AG09319 (cell line): ENCODE results near the gene KCNJ6.

Source experiments
- DNase-seq: peaks from one replicate; pipeline ENCODE4 v3.0.0-alpha.2; 2010; ENCODE audit warnings: low read depth; ENCODE audit errors: extremely low read depth
- CTCF ChIP-seq: IDR thresholded peaks from 2 replicates; pipeline ENCODE4 v1.5.1; 2011; ENCODE audit warnings: low read depth, mild to moderate bottlenecking, inconsistent platforms, low read length, moderate library complexity

Gene KCNJ6

GRCh38 chr21:37695111-37695510 is 221.1 kb downstream of the KCNJ6 start:
- TF ChIP-seq CTCF, result no peak
- DNase-seq, result no peak

DNA sequence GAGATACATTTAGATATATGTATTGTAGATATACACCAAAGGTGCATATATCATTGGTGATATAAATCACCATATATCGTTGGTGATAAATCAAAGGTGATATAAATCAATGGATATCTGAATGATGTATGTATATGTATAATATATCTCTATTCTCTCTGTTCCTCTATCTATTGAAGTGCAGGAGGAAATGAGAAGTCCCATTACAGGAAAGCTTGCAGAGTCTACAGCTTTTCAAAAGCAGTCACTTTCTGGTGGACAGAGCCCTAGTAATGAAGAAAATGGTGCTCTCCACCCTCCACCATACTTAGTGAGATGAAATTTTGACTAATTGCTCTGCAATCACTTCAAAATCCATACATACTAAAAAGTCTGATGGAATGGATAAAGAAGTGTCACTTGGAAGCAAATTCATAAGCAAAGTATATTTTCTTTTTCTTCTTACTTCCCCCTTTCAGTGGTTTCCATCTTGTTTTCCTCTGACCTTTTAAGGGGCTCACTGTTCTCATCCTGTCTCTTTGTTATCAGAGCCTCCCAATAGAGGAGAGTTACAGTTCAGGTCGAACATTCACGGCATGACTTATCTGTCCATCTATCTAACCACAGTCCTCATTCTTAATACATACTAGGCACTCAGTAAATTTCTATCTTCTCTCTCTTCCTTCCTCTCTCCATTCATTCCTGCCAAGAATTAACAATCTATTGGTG is 227.2 kb downstream of the KCNJ6 start:
- no peak for TF ChIP-seq CTCF
- DNase-seq, result no peak

- no peak for DNase-seq
- no peak for TF ChIP-seq CTCF
Observed at GRCh38 chr21:37686991-37687810, 229.1 kb downstream of the KCNJ6 start.

GRCh38 chr21:37684547-37684946 is 231.7 kb downstream of the KCNJ6 start:
- no peak for TF ChIP-seq CTCF
- DNase-seq, result no peak

- TF ChIP-seq CTCF, result no peak
- DNase-seq, result no peak
Observed at GRCh38 chr21:37684115-37684493, 232.2 kb downstream of the KCNJ6 start.

DNA sequence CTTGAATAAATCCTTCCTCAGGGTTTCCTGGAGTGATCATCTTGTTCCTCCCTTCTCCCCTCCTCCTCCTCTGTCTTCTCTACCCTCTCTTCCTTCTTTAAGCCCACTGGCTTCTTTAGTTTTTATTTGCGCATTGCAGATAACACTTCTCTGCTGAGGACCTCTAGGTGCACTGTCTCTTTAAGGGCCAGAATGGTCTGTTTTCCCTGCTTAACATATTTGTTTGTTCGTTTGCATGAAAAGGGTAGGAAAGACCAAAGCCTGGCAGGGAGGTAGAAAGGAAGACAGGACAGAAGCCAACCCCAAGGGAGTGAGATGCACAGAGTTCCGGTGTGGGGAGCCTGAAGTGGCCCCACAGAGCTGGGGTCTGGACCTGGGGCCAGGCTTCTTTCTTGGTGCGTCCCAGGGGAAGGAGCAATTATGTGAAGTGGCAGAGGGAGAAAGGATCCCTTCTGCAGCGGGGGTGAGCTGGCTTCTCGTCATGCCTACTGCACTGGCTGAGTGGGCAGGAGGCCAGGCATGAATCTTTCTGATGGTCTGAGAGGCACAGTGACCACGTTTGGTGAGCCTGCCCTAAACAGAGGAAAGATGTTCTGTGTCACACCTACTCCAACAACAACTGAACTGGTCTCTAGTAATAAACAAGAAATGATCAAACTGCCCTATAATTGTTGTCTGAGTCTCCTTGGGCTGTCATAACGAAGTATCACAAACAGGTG is 232.7 kb downstream of the KCNJ6 start:
- TF ChIP-seq CTCF, result no peak

GRCh38 chr21:37682966-37683365 is 233.3 kb downstream of the KCNJ6 start:
- no peak for DNase-seq
- TF ChIP-seq CTCF, result no peak

More for the DNA sequence above, 232.7 kb downstream of the KCNJ6 start:
- DNase-seq, result no peak
